Esophagus muscularis mucosa (tissue), 3 donors: ENCODE measurements around the gene WNT3.

Experiments used
- CTCF ChIP-seq, 3 experiments: fragments of 200-600 bp in 2 of 3; fragments of 450-650 bp in 1 of 3; sonication (generic) in 2 of 3; IDR thresholded peaks; one replicate each; pipeline ENCODE4 v1.5.1; 2017 to 2019; ENCODE audit warnings: antibody characterized with exemption in 3 of 3, mild to moderate bottlenecking in 2 of 3, moderate library complexity in 1 of 3
- POLR2A ChIP-seq: fragments of 450-650 bp; IDR thresholded peaks from one replicate; pipeline ENCODE4 v1.6.1; 2017; ENCODE audit warnings: antibody characterized with exemption, moderate library complexity, mild to moderate bottlenecking, low read depth

- TF ChIP-seq CTCF (IDR thresholded peaks at IDR 0.05) = no peak
- TF ChIP-seq POLR2A = no peak
Observed at GRCh38 chr17:46764709-46765401, 53.6 kb downstream of the WNT3 start.
